K562 (cell line): ENCODE results near the gene COL4A2. TPM values are rescaled to one million over a fixed set of nuclear protein-coding genes. Genes with fewer than 3 reads are reported as not detected.

Experiments
- ATAC-seq: fragments of 200-7000 bp; cut with Tn5 transposase; 3 replicates; pipeline ENCODE4 v1.9.1; 2020; ENCODE audit warnings: moderate library complexity
- BruUV-seq: library from RNA; stranded (reverse); fragments of 400-500 nt; replicated peaks from 2 replicates; lab custom pipeline; 2021; lab: Mats Ljungman, UMichigan
- CTCF ChIA-PET: fragments of 300-600 bp; formaldehyde crosslinking; extraction: SDS; loops from one replicate; lab custom pipeline; 2021; ENCODE audit warnings: low intra/inter-chr PET ratio; lab: Yijun Ruan, JAX
- POLR2A ChIA-PET: fragments of 300-600, 350-650 bp; sonication (Branson Sonifier 250); formaldehyde crosslinking; extraction: SDS; loops from one replicate; lab custom pipeline; 2021; ENCODE audit warnings: antibody characterized with exemption, inconsistent platforms; lab: Yijun Ruan, JAX
- DNase-seq, 4 experiments: peaks; one replicate each; pipeline versions ENCODE4 v3.0.0 to v3.0.0-alpha.2; 2011 to 2018; ENCODE audit warnings: low spot score in 3 of 4, mixed read lengths in 3 of 4; ENCODE audit errors: extremely low read depth in 1 of 4
- FAIRE-seq: peaks from 2 replicates; lab custom pipeline; 2011; peaks lifted over from hg19 to GRCh38; lab: Jason Lieb, UNC
- H2AFZ ChIP-seq: 2 replicates; pipeline ENCODE4 v1.6.0; 2011; ENCODE audit warnings: low read depth, low read length, control low read depth, inconsistent platforms
- H3K27ac ChIP-seq: fragments of 200-600 bp; 3 replicates; pipeline ENCODE4 v1.8.0; 2011; ENCODE audit warnings: low read depth, mild to moderate bottlenecking, control low read depth, inconsistent platforms, low read length, moderate library complexity, mixed read lengths; ENCODE audit errors: extremely low read depth
- H3K27me3 ChIP-seq, 2 experiments: fragments of 300-600 bp in 1 of 2; 2 replicates in 1 of 2; 3 replicates in 1 of 2; pipeline versions ENCODE4 v1.6.0 to v1.8.0; 2011; ENCODE audit warnings: inconsistent platforms in 2 of 2, low read length in 2 of 2, mild to moderate bottlenecking in 1 of 2, mixed read lengths in 1 of 2, moderate library complexity in 1 of 2; ENCODE audit not compliant: control insufficient read depth in 2 of 2, insufficient read depth in 2 of 2
- H3K36me3 ChIP-seq: fragments of 300-600 bp; 3 replicates; pipeline ENCODE4 v1.8.0; 2011; ENCODE audit warnings: mild to moderate bottlenecking, low read length, inconsistent platforms; ENCODE audit not compliant: control insufficient read depth, insufficient read depth
- H3K4me1 ChIP-seq, 2 experiments: fragments of 200-600 bp in 1 of 2; replicated peaks in 1 of 2; 2 replicates in 1 of 2; 3 replicates in 1 of 2; pipeline versions ENCODE4 v1.5.1 to v1.8.0; 2011; ENCODE audit warnings: inconsistent platforms in 2 of 2, low read length in 2 of 2, mild to moderate bottlenecking in 1 of 2, mixed read lengths in 1 of 2, moderate library complexity in 1 of 2; ENCODE audit not compliant: control insufficient read depth in 2 of 2, insufficient read depth in 2 of 2
- H3K4me2 ChIP-seq: 2 replicates; pipeline ENCODE4 v1.6.1; 2011; ENCODE audit warnings: low read length, control low read depth, inconsistent platforms, mixed read lengths; ENCODE audit not compliant: insufficient read depth
- H3K4me3 ChIP-seq: fragments of 200-600 bp; sonication (generic), shearing (Covaris generic); 2 replicates; pipeline ENCODE4 v1.5.1; 2016; ENCODE audit warnings: control low read depth, inconsistent platforms
- H3K79me2 ChIP-seq: fragments of 200-600 bp; 3 replicates; pipeline ENCODE4 v1.8.0; 2011; ENCODE audit warnings: low read length, inconsistent platforms; ENCODE audit not compliant: control insufficient read depth, insufficient read depth
- H3K9ac ChIP-seq, 2 experiments: 2 replicates each; pipeline versions ENCODE4 v1.6.0 to v1.6.1; 2011; ENCODE audit warnings: low read depth in 2 of 2, low read length in 2 of 2, control low read depth in 1 of 2, inconsistent platforms in 1 of 2, mild to moderate bottlenecking in 1 of 2, mixed read lengths in 1 of 2; ENCODE audit not compliant: insufficient read depth in 1 of 2
- H3K9me1 ChIP-seq: one replicate; pipeline ENCODE4 v1.6.0; 2011; ENCODE audit warnings: inconsistent platforms, mild to moderate bottlenecking, low read length, moderate library complexity; ENCODE audit not compliant: control insufficient read depth, insufficient read depth
- H3K9me3 ChIP-seq: replicated peaks from 2 replicates; pipeline ENCODE4 v1.5.1; 2011; ENCODE audit warnings: low read depth, low read length, inconsistent platforms; ENCODE audit not compliant: control insufficient read depth, insufficient read depth
- H4K20me1 ChIP-seq: replicated peaks from 2 replicates; pipeline ENCODE4 v1.6.1; 2011; ENCODE audit warnings: low read length, inconsistent platforms, mixed read lengths; ENCODE audit not compliant: control insufficient read depth, insufficient read depth
- ADNP ChIP-seq: fragments of 200-800 bp; sonication (Bioruptor generic); IDR thresholded peaks from 2 replicates; pipeline ENCODE4 v1.6.1; 2016; ENCODE audit warnings: missing genetic modification characterization, missing compliant biosample characterization
- ATF6 ChIP-seq: sonication (generic); formaldehyde crosslinking; IDR thresholded peaks from 2 replicates; pipeline ENCODE4 v1.4.0; 2020; ENCODE audit warnings: mild to moderate bottlenecking, missing genetic modification reagents
- BDP1 ChIP-seq: IDR thresholded peaks from 3 replicates; pipeline ENCODE4 v1.6.1; 2011; ENCODE audit not compliant: insufficient read length, insufficient read depth
- EGR1 ChIP-seq: fragments of 450-650 bp; conservative IDR thresholded peaks from 2 replicates; pipeline ENCODE4 v1.6.1; 2017; ENCODE audit warnings: mild to moderate bottlenecking
- GABPB2 ChIP-seq: fragments of 250-450 bp; sonication (Bioruptor Pico); conservative IDR thresholded peaks from 2 replicates; pipeline ENCODE4 v1.5.1; 2021; ENCODE audit warnings: mild to moderate bottlenecking
- IRF2 ChIP-seq: sonication (generic); formaldehyde crosslinking; IDR thresholded peaks from 2 replicates; pipeline ENCODE4 v1.8.1; 2022; ENCODE audit warnings: mild to moderate bottlenecking, missing genetic modification reagents
- KAT7 ChIP-seq: sonication (generic); formaldehyde crosslinking; IDR thresholded peaks from 2 replicates; pipeline ENCODE4 v1.8.0; 2022; ENCODE audit warnings: missing genetic modification reagents, mild to moderate bottlenecking, borderline replicate concordance
- KHSRP ChIP-seq: fragments of 450-650 bp; IDR thresholded peaks from 2 replicates; pipeline ENCODE4 v1.6.1; 2017
- NR3C1 ChIP-seq: sonication (generic); formaldehyde crosslinking; IDR thresholded peaks from 2 replicates; pipeline ENCODE4 v1.8.1; 2022; ENCODE audit warnings: missing genetic modification reagents
- PHF21A ChIP-seq: fragments of 450-650 bp; IDR thresholded peaks from 2 replicates; pipeline ENCODE4 v1.6.1; 2017; ENCODE audit warnings: low read depth, borderline replicate concordance
- POLR2AphosphoS5 ChIP-seq: IDR thresholded peaks from 2 replicates; pipeline ENCODE4 v1.6.1; 2011; ENCODE audit warnings: mild to moderate bottlenecking, low read depth, low read length, moderate library complexity; ENCODE audit not compliant: control insufficient read depth, insufficient read depth
- RAD51 ChIP-seq: fragments of 450-650 bp; IDR thresholded peaks from 2 replicates; pipeline ENCODE4 v1.7.1; 2016; ENCODE audit warnings: low read depth, mild to moderate bottlenecking, borderline replicate concordance
- RB1 ChIP-seq: fragments of 450-650 bp; IDR thresholded peaks from 2 replicates; pipeline ENCODE4 v1.6.1; 2017; ENCODE audit warnings: low read depth, mild to moderate bottlenecking
- ZNF384 ChIP-seq: IDR thresholded peaks from 2 replicates; pipeline ENCODE4 v1.6.1; 2012; ENCODE audit warnings: low read depth, low read length, improper control_type of control experiment
- WGBS: fragments of 100-300 bp; shearing (Covaris generic); methylation state at CpG from one replicate; pipeline ENCODE4 v1.1.6; 2016; ENCODE audit warnings: low coverage, mixed read lengths; ENCODE audit not compliant: insufficient coverage; ENCODE audit errors: missing lambda C conversion rate; 5-methylcytosine and 5-hydroxymethylcytosine counted together
- in situ Hi-C: fragments of 300-500 bp; cut with MboI; formaldehyde crosslinking; loops from 4 replicates; pipeline ENCODE4 v1.15.0; 2018; ENCODE audit warnings: inconsistent platforms, mixed read lengths
- intact Hi-C: fragments of 100-400 bp; cut with micrococcal nuclease; formaldehyde crosslinking; loops from 2 replicates; pipeline ENCODE4 v1.14.2; 2022
- polyA plus RNA-seq, 8 experiments: library from polyadenylated mRNA; depleted of rRNA in 4 of 8; stranded (reverse) in 5 of 8; unstranded in 3 of 8; fragments of >200 nt; fragmentation: Nextera tagmentation in 2 of 8; fragmentation: Illumina TruSeq in 1 of 8; extraction: Ambion mirVana in 2 of 8; extraction: Trizol in 1 of 8; gene quantifications; 2 replicates each; pipeline versions ENCODE4 v1.2.1 to v1.2.3, GENCODE V29; 2011 to 2014; ENCODE audit warnings: inconsistent platforms in 1 of 8, missing spikeins in 1 of 8
- total RNA-seq, 7 experiments: library from RNA; depleted of rRNA in 6 of 7; stranded (reverse); fragments of >200 nt in 6 of 7; fragmentation: Illumina TruSeq in 2 of 7; extraction: Trizol in 2 of 7; gene quantifications; 2 replicates each; pipeline versions ENCODE4 v1.2.1 to v1.2.3, GENCODE V29; 2011 to 2021; ENCODE audit warnings: low replicate concordance in 1 of 7

The COL4A2 gene
- total and polyA plus RNA-seq, 9 of the 15 experiments (the other 6 are each of a cell fraction or from before 2014, with no cell fraction given): 0.13 to 15.2 (median 8.1) TPM

GRCh38 chr13:110366733-110367132 is 59.6 kb downstream of the COL4A2 start (continued):
- TF ChIP-seq KAT7 (CRISPR knock-in tag) (no peak), IRF2 (CRISPR knock-in tag) (no peak), RAD51 (no peak), EGR1 (no peak), PHF21A (no peak), ADNP (no peak), POLR2AphosphoS5 (no peak), BDP1 (no peak), NR3C1 (no peak), KHSRP (no peak)

- no peaks in the 10 kb centered on the region for H3K36me3 ChIP-seq
- no peak overlapping the region for H2AFZ ChIP-seq
- no peaks in the 10 kb centered on the region for H3K9me1 ChIP-seq
- H3K4me2 ChIP-seq: no peak overlapping the region
- H3K27me3 ChIP-seq: peaks cover 0 to 12% of the 10 kb centered on the region in 2 experiments; a peak in 3 of 5 replicates
- H3K4me1 ChIP-seq: no peaks in the 10 kb centered on the region
- H4K20me1 ChIP-seq: no peaks in the 10 kb centered on the region
- in situ Hi-C loops: no loop called here
- no peak overlapping the region for H3K9ac ChIP-seq
- no peaks in the 10 kb centered on the region for H3K9me3 ChIP-seq
- DNase-seq: no peak
- ATAC-seq: no peak
- H3K79me2 ChIP-seq: no peaks in the 10 kb centered on the region
- 0% methylated on average over 4 of the region's 4 CpGs for WGBS
- no peak overlapping the region for H3K27ac ChIP-seq
- POLR2A ChIA-PET: no interaction called here
- H3K4me3 ChIP-seq: no peak overlapping the region
- no TSS peak for BruUV-seq
- intact Hi-C loops: no loop called here
- CTCF ChIA-PET: no interaction called here
- no peak for FAIRE-seq
- TF ChIP-seq ZNF384 (no peak), GABPB2 (CRISPR knock-in tag) (no peak), ATF6 (CRISPR knock-in tag) (no peak), RB1 (no peak)
Measured at GRCh38 chr13:110367620-110368019, 60.5 kb downstream of the COL4A2 start.
